Ramos (cell line): ENCODE results near the gene POLR1A.

Source experiments
- in situ Hi-C: fragments of 300-500 bp; cut with MboI; formaldehyde crosslinking; loops from one replicate; pipeline ENCODE4 v1.14.3; 2022; ENCODE audit warnings: low sequenced_read_pairs; ENCODE audit not compliant: unreplicated experiment

Gene POLR1A

DNA sequence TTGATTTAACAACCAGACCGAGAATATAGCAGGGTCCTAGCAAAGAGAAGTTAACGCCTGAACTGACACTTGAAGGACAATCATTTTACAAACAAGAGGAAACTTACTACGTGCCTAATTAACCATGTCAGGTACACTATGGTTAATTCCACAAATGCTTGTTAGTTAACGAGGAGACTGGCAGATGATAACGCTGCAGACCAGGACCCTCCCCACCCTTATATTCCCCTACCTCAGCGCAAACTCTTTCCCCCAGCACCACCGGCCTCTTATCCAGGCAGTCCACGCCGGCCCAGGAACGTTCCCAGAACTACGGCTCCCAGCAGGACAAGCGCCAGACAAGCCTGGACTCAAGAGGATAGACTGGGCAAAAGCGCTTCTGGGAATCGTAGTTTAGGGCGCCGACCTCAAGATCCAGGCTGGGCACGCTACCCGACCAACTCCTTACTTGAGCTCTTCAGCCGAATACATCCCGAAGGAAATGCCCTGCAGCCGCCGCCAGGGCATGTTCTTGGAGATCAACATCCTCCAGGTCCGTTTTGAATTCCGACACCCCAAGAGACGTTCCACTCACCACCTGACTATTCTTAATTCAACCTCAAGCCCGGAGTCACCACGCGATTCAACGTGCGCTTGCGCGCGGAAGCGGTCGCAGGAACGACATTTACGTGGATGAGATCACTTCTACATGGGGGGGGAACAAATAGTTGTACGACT lies at the start of gene POLR1A:
Gene POLR1A, minus strand, starts transcription at position 635 of the 717 bp plus-strand sequence. Its CDS starts 110 bp downstream, at position 525.
- in situ Hi-C loops = no loop called here

DNA sequence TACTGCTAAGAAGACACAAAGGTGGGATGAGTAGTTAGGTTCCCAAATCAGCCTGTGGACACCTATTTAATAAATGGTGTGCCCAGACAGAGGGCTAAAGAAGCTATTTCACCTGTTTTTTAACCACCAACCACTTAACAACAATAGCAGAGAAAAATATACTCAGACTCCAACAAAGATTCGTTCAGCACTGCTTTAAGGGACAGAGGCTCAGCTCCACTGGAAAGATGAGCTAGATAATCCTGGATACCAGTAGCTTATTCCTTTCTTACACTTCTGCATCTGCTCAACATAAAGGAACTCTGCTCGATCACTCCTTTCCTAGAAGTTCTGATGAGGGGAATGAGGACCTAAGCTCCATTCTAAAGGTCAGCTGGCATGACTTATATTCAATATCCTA lies 44.8 kb upstream of the POLR1A start:
- in situ Hi-C loops = no loop called here

DNA sequence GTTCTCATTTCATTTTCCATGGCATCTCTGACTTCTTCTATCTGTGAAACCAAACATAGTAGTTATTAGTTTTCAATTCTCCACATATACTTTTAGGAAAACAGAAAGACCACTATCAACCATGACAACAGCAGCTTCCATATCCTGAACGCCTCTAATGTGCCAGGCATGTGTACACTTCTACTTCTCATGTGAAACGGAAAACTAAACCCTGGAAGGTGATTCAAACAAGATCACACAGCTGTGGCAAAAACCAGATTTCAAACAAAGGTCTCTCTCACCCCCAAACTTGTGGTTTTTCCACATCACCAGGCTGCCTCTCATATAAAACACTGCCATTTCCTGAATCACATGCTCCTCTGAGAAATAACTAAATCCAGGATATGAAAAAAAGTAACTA lies 42.1 kb upstream of the POLR1A start:
- in situ Hi-C loops = no loop called here

DNA sequence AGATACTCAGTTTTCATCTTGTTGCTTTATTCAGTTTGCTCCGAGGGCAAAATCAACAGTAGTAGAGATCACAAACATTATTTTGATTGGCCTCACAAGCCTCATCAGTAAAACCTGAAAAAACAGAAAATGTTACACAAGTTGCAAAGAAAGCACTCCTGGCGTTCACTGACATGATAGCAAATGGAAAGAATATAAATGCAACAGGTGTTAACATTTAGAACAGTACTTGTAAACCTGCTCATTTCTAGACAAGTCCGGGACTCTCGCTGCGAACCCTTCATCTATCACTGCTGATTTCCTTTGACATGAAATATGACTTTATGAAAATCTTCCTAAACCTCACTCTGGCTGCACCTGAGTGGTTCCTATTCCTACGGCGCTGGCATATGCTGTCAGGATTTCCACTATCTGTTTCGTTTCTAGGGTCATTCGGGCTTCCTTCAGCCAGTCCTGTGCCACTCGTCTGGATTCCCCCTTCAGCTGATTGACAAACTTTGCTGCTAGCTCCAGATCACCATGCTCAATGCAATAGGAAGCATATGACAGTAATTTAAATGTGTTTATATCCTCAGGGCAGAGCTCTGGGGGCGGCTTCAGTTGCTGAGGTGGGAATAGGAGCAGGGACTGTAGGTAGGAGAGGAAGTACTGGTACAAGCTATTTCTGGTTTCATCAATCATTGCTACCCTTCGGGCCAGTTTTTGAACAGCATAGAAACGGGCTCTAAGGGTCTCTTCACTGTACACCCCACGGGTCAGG lies 38.4 kb upstream of the POLR1A start:
- in situ Hi-C loops = no loop called here

DNA sequence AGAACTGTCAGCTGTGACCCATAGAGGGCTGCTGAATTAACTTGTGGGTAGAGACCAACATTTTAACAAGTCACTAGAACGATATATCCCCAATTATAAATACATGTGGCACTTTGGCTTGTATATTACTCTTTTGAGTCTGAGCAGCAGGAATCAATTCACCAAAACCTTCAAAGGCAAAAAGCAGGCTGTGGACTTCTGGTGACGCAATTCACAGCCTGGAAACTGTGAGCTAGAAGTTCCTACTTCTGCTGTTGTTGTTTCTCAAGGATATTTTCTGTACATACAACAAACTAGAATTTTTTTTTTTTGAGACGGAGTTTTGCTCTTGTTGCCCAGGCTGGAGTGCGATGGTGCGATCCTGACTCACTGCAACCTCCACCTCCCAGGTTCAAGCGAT lies 37.6 kb upstream of the POLR1A start:
- in situ Hi-C loops = no loop called here

DNA sequence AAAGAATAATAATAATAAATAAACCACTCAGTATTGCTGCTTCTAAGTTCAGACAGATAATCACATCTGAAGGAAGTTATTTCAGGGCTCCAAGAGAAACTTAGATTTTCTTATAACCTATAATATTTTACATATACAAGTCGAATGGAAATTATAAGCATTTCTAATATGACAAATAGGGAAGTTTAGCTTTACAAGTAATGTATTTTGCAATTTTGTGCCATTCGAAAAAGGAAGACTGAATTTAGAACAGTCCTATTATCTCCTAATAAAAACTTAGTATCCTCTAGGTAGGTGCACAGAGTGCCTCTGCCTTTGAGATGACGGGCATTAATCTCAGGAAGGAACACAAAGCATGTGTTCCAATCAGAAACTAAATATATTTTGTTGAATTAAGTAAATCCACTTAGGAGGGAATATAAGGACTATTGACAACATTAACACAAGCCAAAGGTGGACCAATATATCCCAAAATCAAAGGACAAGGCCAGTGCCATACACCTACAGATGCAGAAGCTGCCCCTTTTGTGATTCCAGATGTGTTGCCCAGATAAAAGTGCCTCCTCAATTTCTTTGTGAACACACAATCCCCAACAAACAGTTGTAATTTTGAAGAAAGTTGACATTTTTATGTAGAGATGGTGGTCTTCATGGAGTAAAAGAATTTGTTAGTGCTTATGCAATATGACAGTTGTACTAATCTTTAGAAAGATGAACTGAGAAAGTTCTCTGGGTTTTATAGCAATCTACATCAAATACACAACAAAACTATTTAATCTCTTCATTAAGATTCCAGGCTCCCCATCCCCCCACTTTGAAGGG lies 37.0 kb upstream of the POLR1A start:
- in situ Hi-C loops = no loop called here

DNA sequence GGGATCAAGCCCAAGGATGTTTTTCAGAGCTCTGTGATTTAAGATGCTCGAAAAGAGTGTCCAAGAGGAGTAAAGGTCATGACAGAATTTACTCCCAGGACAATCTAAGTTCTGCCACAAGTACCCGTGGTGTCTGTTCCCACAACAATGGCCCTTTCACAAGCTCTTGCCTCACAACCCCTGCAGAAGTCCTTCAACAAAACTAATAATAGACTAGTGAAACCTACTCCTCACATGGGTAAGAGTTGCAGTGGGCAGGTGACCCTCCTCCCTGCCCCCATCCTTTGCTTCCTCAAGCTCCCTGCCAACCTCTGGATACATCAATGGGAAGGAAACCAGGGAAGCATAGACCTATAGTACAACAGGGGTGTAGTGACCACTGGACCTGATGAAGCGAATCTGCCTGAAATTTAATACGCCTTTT lies 35.3 kb upstream of the POLR1A start:
- in situ Hi-C loops = no loop called here

DNA sequence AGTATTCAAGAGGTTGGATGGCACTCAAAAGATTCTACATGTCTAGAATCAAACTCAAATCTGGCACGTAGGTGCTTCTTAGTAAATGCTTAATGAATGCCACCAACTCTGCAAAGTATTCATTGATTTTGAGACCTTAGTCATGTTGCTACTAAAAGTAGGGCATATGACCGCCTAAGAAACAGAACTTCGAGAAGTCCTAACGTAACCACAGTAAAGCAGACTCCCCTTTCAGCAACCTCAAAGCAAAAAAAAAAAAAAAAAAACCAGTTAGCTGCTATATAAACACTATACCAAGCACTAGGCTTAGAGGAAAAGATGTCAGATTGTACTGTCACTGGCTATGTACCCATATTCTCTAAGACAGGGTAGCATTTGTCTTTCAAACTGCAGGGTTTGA lies 34.3 kb upstream of the POLR1A start:
- in situ Hi-C loops = no loop called here

DNA sequence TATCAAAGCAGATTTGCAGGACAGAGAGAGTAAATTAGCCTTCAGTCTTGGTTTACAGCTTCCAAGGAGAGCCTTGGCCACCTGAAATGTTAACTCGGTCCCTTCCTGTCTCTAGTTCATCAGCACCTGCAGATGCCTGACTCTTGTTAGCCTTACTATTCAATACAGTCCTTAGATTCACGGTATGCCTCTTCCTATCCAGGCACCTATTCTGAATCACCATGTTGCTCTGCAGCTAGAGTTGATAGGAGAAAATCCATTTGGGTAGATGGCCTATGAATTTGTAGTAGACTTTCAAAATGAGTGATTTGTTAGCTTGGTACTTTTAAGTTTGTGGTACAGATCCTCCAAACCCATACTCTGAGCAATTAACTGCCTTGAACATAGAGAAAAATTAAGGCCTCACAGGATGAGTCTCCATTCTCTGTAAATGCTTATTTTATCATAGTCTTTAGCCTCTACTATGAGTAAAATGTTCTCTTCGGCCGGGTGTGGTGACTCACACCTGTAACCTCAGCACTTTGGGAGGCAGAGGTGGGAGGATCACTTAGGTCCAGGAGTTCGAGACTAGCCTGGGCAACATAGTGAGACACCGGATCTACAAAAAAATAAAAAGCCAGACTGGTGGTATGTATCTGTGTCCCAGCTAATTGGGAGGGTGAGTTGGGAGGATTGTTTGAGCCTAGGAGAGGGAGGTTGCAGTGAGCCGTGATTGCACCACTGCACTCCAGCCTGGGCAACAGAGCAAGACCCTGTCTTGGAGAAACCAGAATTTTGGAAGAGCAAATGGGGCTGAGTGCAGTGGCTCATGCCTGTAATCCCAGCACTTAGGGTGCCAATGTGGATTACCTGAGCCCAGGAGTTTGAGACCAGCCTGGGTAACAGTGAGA lies 33.3 kb upstream of the POLR1A start:
- in situ Hi-C loops = no loop called here

DNA sequence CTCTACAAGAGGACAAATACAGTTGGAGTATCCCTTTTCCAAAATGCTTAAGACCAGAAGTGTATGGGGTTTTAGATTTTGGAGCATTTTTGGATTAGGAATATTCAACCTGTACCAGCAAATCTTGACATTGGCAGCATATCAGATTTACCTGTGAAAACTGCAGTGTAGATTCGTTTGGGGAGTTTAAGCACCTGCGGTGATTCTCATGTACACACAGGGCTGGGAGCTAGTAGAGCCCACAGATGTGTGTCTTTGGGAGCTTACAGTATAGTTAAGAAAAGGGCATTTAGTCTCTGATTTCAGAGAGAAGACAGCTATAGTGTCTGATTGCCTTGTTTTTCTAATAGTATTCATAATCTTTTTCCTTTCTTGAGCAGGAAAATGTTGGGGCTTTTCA lies 30.5 kb upstream of the POLR1A start:
- in situ Hi-C loops = no loop called here

DNA sequence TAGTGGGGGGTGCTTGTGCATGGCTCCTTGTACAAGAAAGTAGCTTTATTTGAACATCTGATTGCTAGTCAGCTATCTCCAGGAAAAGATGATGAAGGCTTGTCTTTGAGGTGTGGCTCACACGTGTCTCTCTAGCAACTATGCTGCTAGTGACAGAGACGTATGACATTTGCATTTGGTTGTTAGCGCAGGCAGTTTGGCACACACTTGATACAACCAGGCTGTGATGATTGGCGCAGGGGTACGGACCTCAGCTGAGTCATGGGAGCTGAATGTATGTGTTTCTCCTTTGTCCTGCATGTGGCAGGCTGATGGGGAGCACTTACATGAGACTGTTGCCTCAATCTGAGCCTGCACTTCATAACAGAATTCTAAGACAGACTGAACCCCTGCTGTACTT lies 30.0 kb upstream of the POLR1A start:
- in situ Hi-C loops = no loop called here

DNA sequence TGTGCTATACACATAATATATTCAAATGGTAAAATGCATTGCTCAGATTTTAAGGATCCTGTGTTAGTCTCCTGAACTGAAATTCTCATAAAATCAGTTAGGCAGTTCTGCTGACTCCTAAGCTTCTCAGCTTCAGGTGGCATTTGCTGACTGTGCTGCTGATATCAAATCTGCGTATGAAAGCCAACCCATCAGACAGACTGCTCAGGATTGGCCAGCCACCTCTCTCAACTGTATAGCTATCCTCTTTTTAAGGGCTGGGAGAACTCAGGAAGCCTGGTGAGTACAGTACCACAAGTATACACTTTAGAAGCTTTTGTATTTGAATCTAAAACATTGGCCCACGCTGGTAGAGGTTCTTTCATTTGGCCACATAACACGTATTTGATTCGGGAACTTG lies 29.0 kb upstream of the POLR1A start:
- in situ Hi-C loops = no loop called here

DNA sequence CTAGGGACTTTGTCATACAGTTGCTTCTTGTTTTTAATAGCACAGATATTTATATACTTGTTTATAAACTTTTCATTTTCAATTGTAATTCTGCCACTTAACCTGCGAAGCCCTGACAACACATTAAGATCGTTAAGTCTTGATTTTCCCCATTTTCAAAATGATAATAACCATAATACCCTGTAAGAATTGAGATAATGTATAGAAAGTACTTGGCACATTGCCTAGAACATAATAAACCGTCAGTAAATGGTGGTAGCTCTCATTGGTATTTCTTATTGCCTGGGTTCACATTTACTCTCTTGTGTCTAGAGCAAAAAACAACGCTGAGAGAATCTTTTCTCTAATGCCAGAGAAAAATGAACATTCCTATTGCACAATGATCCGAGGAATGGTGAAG lies 19.0 kb upstream of the POLR1A start:
- in situ Hi-C loops = no loop called here

DNA sequence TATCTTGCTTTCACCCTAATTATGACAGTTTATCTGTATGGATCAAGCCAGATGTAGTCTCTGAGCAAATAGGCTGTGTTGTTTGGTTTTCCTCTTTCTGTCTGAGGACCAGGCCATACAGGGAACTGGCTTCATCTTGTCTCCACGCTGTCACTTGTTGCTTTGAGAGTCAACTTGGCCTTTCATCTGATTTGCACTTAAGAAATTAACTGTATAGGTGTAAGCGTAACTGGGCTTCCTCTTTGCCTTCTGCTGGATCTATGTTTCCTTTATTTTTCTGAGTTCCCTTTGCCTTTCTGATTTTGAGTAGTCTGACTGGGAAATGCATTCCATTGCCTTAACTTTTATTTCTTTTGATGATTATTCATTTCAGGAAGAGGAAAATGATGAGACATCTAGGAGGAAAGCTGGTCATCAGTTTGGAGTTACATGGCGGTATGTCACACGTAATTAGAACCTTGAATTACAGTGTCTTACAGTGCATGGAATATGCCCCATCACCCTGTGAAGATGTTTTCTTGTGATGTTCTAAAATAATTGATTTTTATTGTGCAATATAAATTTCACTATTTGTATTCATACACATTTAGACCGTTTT lies 17.7 kb upstream of the POLR1A start:
- in situ Hi-C loops = no loop called here

DNA sequence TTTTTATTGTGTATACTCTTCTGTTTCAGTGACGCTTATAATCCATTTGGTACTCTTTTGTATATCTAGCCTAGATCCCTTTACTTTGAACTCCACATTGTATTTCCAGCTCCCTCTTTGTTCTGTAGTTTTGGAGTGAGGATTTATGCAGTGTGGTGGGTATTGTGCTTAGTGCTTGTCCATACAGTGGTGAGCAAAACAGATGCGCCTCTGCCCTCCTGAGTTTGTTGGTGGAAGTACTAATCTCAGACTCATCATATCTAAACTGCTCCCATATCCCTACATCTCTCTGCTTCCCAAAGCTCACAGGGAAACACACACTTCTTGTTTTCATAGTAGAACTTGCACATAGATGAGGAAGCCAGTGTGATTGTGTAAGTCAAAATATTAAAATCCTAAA lies 12.4 kb upstream of the POLR1A start:
- in situ Hi-C loops = no loop called here

DNA sequence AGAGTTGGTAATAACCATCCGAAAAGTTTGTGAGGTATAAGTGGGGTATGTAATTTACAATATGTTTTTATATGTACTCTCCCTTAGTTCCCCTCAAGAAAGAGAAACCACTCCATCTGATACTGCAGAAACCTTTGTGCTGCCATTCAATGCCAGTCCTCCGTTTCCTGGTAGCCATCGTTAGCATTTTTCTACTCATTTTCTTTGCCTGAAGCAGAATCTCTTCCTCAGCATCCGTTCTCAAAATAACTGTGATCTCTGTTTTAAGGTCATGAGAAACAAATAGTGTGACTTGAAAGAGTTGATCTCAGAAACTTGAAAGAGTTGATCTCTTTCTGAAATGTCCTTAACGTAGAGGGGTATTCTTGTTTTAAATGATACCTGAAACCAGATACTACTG lies 1.3 kb upstream of the POLR1A start:
- in situ Hi-C loops = no loop called here

DNA sequence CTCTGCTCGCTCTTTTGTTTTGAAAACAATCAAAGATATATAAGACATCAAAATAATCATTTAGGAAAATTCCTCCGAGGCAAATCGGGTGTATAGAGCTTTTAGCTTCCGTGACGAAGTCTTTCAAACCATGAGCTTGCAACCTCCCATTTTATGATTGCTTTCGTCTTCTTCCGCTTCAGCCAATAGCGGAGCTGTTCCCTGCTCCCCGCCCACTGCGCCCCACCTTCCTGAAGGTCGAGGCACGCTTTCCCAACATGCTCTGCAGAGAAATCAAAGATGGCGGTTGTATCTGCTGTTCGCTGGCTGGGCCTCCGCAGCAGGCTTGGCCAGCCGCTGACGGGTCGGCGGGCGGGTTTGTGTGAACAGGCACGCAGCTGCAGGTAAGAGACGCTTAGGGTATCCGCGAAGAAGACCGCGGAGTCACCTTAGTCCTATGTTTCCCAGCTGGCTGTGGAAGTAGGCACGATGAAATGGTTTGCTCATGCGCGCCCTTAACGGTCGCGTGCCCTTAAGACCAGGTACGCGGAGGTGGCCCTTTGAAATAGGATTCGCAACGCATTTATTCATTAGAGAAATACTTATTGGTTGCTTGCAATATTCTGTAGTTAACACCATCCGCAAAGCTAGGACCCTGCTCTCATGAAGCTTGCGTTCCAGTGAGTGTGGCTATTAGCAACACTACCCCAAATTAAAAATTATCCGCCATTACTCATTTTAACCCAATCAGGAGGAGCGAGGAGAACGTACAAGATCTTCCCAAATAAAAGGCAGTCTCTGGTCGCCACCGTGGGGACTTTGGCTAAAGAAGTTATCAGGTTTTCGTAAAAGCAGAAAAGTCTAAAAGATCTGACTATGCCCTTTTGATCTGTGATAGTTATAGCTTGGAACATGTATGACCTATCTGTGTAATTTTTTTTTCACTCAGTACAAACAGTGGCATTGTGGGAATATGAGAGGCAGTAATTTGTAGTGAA lies 571 bp upstream of the POLR1A start, which contains the start of gene PTCD3:
Gene PTCD3, plus strand, starts transcription at position 267 of the 977 bp plus-strand sequence. Its CDS starts 13 bp downstream, at position 280.
- in situ Hi-C loops = no loop called here

DNA sequence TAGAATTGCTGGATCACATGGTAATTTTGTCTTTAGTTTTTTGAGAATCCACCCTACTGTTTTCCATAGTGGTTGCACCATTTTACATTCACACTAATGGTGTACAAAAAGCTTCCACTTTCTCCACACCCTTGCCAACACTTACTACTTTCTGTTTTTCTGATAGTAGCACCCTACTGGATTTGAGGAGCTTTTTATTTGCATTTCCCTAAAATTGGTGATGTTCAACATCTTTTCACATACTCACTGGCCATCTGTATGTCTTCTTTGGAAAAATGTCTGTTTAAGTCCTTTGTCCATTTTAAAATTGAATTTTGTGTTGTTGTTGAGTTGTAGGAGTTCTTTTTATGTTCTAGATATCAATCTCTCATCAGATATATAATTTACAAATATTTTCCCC lies 3.5 kb downstream of the POLR1A start:
- in situ Hi-C loops = no loop called here
